SH-SY5Y (cell line): ENCODE data around the gene CRTAC1.

Experiments
- GATA2 ChIP-seq: IDR thresholded peaks from 2 replicates; pipeline ENCODE4 v1.6.1; 2011; ENCODE audit warnings: mild to moderate bottlenecking, low read depth, low read length
- GATA3 ChIP-seq: IDR thresholded peaks from 2 replicates; pipeline ENCODE4 v1.6.1; 2011; ENCODE audit warnings: low read depth, mild to moderate bottlenecking, low read length, moderate library complexity

- TF ChIP-seq GATA3, result no peak
- TF ChIP-seq GATA2, result no peak
Observed at GRCh38 chr10:98060079-98060478, 29.7 kb upstream of the CRTAC1 start.
